Measurements from ENCODE around the gene NSMF.

DNA sequence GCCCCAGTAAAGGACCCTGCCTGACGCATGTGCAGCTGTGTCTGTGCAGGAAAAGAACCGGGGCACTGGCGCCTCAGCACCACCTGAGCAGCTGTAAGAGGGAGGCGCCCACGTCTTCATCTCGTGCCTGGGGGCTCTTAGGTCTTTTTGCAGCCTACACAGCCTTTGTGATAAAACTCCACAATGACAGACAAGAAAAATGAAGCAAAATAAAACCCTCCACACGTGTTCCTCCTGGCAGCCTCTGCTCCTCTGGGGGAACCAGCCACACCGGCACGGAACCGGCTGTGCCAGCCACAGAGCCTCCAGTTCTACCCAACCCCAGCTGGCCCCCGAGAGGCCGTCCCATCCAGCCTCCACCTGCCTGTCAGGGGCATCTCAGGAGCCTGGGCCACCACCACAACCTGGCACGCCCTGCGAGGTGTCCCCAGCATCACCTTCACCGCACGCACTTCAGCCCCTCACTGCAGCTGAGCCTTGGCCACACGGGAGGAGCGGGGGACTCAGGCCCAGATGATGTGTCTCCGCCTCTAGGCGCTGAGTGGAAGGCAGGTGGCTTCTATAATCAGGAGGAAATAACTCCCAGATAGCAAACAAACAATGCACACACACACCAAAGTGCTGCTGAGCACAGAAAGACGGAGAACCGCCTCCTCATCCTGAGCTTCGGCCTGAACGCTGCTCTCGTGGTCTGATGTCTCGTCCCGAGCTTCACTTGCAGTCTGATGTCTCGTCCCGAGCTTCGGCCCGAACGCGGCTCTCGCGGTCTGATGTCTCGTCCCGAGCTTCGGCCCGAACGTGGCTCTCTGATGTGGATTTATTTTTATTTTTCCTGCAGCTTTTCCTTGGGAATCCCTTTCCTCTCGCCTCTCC lies 28.6 kb upstream of the NSMF start:
- TF ChIP-seq POLR2AphosphoS5 (IDR thresholded peaks at IDR 0.05; ENCODE audit: insufficient read depth in 1 of 2, low read depth in 1 of 2), result no peak
- TF ChIP-seq, protein P1, sequence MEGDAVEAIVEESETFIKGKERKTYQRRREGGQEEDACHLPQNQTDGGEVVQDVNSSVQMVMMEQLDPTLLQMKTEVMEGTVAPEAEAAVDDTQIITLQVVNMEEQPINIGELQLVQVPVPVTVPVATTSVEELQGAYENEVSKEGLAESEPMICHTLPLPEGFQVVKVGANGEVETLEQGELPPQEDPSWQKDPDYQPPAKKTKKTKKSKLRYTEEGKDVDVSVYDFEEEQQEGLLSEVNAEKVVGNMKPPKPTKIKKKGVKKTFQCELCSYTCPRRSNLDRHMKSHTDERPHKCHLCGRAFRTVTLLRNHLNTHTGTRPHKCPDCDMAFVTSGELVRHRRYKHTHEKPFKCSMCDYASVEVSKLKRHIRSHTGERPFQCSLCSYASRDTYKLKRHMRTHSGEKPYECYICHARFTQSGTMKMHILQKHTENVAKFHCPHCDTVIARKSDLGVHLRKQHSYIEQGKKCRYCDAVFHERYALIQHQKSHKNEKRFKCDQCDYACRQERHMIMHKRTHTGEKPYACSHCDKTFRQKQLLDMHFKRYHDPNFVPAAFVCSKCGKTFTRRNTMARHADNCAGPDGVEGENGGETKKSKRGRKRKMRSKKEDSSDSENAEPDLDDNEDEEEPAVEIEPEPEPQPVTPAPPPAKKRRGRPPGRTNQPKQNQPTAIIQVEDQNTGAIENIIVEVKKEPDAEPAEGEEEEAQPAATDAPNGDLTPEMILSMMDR (IDR thresholded peaks at IDR 0.05), result no peak
